KBM-7 (cell line): ENCODE measurements around the gene UTP4.
"Not testable (repeated sequence)": the region's sequence is repeated elsewhere in the genome, so short reads cannot be mapped to it uniquely, and the experiment has no call there.

Experiments used
- DNase-seq: peaks from one replicate; pipeline ENCODE4 v3.0.0-alpha.2; 2015
- in situ Hi-C: fragments of 300-500 bp; cut with MboI; formaldehyde crosslinking; loops from 2 replicates; pipeline ENCODE4 v1.14.3; 2020; ENCODE audit warnings: low sequenced_read_pairs, low pct_unique_long_range_greater_than_20kb, mixed read lengths

UTP4 gene

GRCh38 chr16:69123910-69124309 lies 8.5 kb upstream of the UTP4 start:
- in situ Hi-C loops, result loop anchor here (25.0 kb wide), 1 partner anchor 212 kb away; no protein-coding TSS in a partner anchor
- DNase-seq, result peak; percentile 68

GRCh38 chr16:69124406-69124805 lies 8.0 kb upstream of the UTP4 start:
- in situ Hi-C loops, result loop anchor here (25.0 kb wide), 1 partner anchor 212 kb away; no protein-coding TSS in a partner anchor
- DNase-seq, result not testable (repeated sequence)

DNA sequence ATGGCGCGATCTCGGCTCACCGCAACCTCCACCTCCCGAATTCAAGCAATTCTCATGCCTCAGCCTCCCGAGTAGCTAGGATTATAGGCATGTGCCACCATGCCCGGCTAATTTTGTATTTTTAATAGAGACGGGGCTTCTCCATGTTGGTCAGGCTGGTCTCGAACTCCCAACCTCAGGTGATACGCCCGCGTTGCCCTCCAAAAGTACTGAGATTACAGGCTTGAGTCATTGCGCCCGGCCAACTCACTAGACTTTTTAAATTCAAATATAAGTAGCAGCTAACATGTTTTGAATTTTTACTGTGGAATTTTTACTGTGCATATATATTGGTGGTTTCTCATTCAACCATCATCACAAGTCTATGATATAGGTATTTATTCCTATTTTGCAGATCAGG lies 7.5 kb upstream of the UTP4 start:
- in situ Hi-C loops, result loop anchor here (25.0 kb wide), 1 partner anchor 213 kb away; no protein-coding TSS in a partner anchor
- DNase-seq, result not testable (repeated sequence)

DNA sequence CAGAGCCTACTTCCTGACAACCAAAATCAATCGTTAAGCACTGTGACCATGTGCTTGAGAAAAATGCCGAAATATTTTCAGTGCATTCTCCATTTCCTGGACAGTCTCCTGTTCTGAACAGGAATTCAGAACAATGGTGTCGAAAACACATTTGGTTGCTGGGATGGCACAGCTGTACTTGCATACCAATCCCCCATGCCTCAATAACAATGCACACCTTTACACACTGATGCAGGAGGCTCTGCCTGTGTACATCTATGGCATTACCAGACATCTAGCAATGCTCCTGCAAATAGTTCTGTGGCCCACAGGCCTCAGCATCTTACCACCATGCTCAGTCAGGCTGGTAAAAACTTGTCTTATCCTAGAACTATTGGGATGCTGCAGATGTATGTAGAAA lies 6.2 kb upstream of the UTP4 start:
- in situ Hi-C loops, result no loop called here
- no peak for DNase-seq

DNA sequence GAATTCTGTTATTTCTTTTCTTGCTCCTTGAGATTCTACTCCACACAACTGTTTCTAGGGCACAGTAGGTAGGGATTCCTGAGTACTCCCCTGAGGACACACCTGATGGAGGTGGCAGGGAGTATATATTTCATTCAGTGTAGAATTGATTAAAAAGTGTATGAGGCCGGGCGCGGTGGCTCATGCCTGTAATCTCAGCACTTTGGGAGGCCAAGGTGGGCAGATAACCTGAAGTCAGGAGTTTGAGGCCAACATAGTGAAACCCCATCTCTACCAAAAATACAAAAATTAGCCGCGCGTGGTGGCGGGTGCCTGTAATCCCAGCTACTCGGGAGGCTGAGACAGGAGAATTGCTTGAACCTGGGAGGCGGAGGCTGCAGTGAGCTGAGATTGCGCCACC lies 5.6 kb upstream of the UTP4 start:
- in situ Hi-C loops, DNase-seq: not testable (repeated sequence)

GRCh38 chr16:69127966-69128510 lies 4.4 kb upstream of the UTP4 start:
- in situ Hi-C loops, result no loop called here

DNA sequence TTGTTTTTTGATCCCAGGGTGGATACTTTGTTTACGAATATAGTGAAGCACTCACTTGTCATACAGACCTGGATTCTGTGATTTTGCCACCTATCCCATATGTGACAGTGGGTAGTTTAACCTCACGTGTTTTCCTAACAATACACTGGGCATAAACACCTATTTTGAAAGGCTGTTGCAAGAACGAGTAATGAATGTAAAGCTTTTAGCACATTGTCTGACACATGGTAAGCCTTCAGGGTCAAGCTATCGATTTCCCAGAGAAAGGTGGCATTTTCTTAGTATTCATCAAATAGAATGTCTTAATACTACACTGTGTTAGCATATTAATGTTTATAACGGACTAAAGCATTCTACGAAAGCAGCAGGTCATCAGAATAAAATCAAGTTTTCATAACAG lies 2.0 kb upstream of the UTP4 start:
- in situ Hi-C loops, result no loop called here
- DNase-seq, result no peak

More at GRCh38 chr16:69127966-69128510, 4.4 kb upstream of the UTP4 start:
- no peak for DNase-seq

GRCh38 chr16:69131167-69131838 lies 1.1 kb upstream of the UTP4 start:
- peak; percentile 68 for DNase-seq

GRCh38 chr16:69131839-69132423 lies 518 bp upstream of the UTP4 start:
- in situ Hi-C loops, result no loop called here
- peak; percentile 66 for DNase-seq

More at GRCh38 chr16:69131167-69131838, 1.1 kb upstream of the UTP4 start:
- in situ Hi-C loops, result no loop called here

DNA sequence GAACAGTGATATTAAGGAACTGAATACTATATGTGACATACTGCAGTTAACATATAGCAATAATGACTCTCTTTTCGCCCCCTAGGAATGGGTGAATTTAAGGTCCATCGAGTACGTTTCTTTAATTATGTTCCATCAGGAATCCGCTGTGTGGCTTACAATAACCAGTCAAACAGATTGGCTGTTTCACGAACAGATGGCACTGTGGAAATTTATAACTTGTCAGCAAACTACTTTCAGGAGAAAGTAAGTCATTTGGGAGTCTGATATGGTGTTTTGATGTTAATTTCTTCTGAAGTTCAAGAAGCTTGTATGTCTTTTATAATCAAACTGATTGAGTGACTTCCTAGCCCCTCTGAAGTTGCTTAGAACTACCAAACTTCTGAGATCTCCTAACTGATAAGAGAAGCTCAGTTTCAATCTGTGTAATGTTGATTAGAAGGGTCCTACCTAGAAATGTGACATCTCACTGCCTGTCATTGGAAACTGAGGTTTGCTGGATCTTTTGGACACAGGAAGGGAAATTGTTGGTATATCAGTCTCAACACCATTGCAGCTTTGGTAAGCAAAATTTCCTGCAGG lies 1.0 kb downstream of the UTP4 start:
- in situ Hi-C loops, result no loop called here
- no peak for DNase-seq

DNA sequence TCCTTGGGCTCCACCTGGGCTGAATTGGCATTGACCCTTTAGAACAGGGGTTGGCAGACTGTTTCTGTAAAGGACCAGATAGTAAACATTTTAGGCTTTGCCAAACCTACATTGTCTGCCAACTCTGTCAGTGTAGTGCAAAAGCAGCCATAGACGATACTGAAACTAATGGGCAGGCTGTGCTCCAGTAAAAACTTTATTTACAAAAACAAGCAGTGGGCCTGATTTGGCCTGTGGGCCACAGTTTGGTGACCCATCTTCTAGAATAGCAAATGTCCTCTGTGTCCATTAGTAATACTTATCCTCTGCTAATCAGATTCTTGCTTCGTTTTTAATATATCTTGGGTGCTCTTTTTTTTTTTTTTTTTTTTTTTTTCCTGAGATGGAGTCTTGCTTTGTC lies 6.2 kb downstream of the UTP4 start:
- no peak for DNase-seq
- in situ Hi-C loops, result no loop called here

- in situ Hi-C loops, DNase-seq: not testable (repeated sequence)
These were observed 7.0 kb downstream of the UTP4 start for GRCh38 chr16:69139464-69139863.

DNA sequence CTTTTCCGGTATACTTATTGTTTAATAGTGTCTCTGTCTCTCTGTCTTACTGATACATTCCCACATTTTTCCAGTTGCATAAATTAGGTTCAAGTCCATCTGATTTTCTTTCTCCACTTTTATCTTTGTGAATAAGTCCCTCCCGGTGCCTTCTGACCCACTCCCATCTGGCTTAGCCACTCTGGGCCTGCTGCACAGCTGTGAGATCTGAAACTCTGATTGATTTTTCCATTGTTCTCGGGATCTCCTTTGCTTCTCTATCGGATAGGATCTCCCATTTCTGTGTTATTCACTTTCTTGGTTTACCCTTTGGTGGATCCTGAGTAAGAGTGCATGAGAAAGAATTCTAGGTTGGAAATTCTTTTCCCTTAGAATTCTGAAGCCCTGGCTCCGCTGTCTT lies 8.6 kb downstream of the UTP4 start:
- no peak for DNase-seq
- in situ Hi-C loops, result no loop called here

- in situ Hi-C loops, result no loop called here
- no peak for DNase-seq
These were observed 9.5 kb downstream of the UTP4 start for GRCh38 chr16:69141936-69142335.

GRCh38 chr16:69143116-69143515 lies 10.7 kb downstream of the UTP4 start:
- DNase-seq, result peak; percentile 19
- in situ Hi-C loops, result no loop called here

DNA sequence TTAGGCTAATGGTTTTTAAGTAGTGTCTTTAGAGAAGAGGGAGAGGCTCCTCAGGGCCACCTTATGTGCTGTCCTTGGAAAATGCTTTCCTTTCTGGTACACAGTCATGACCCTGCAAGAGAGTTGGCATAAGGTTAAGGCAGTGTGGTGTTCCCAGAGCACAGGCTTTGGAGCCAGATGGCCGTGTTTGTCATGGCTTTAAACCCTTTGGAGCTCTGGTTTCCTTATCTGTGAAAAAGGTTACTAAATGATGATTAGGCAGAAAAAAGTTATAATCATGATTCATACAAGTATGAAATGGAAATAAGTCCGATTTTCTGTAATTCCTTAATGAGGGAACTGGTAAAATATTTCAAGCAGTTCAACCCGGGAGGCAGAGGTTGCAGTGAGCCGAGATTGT lies 13.2 kb downstream of the UTP4 start:
- in situ Hi-C loops, result no loop called here
- DNase-seq, result no peak

- DNase-seq, in situ Hi-C loops: not testable (repeated sequence)
These were observed 17.2 kb downstream of the UTP4 start for GRCh38 chr16:69149621-69150020.

- peak; percentile 84 for DNase-seq
- in situ Hi-C loops, result no loop called here
These were observed 17.9 kb downstream of the UTP4 start for GRCh38 chr16:69150146-69150865.

DNA sequence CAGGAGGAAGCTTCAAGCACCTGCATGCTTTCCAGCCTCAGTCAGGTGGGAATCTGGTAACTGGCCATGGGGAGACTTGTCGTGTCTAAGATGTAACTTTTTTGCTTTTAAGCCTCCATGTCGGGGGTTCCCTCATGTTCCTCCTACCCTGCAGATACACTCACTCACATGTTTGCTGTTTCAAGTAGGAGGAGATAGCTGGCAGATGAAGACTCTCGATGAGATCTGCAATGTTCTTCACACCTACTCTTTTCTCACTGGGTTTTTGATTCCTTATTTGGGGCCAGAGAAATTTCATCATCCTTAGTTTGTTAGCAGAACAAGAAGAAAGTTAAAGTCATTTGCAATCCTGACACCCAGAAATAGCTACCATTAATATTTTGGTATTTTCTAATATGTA lies 24.7 kb downstream of the UTP4 start:
- no peak for DNase-seq
- in situ Hi-C loops, result no loop called here

GRCh38 chr16:69160192-69160591 lies 27.7 kb downstream of the UTP4 start:
- in situ Hi-C loops, result no loop called here
- DNase-seq, result no peak
